IPS-NIHi11 (cell line): ENCODE measurements around the gene STAT5A.
"Not testable (repeated sequence)": the region's sequence is repeated elsewhere in the genome, so short reads cannot be mapped to it uniquely, and the experiment has no call there.

Experiments
- DNase-seq: peaks from one replicate; pipeline ENCODE4 v3.0.0; 2012; ENCODE audit warnings: mixed read lengths, low spot score

STAT5A gene

GRCh38 chr17:42333053-42333452 is 44.8 kb downstream of the STAT5A start:
- no peak for DNase-seq

DNA sequence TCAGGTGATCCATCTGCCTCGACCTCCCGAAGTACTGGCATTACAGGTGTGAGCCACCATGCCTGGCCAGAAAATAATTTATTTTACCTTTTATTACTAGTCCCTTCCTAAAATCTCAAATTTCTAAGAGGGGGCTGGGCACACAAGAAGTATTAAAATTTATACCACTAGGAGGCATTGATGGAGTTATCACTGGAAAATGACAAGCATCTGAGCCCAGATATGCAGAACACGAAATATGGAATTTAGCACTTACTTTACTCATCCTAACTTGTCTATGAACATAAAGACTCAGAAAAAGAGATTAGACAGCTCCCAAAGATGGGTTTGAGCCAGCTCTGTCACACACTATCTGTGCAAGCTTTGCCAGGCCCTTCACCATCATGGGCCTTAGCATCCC is 46.4 kb downstream of the STAT5A start:
- DNase-seq = no peak

GRCh38 chr17:42337442-42337841 is 49.1 kb downstream of the STAT5A start:
- DNase-seq = no peak

GRCh38 chr17:42338427-42338985 is 50.2 kb downstream of the STAT5A start:
- no peak for DNase-seq

DNA sequence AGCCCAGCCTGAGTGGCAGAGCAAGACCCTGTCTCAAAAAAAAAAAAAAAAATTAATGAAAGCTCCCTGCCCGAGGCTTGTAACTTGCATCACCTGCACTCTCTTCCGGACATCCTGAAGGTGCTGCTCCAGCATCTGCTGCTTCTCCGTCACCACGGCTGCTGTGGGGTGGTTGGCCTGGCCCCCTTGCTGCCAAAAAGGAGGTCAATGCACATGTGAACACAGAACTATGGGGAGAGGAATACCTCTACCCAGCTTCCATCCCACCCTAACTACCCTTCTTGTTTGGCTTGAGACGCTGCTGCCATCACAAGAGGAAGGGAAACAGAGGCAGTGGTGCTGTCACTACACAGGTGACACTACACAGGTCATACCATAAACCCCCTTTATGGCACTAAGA is 50.9 kb downstream of the STAT5A start:
- no peak for DNase-seq

GRCh38 chr17:42340691-42341127 is 52.4 kb downstream of the STAT5A start:
- no peak for DNase-seq

DNA sequence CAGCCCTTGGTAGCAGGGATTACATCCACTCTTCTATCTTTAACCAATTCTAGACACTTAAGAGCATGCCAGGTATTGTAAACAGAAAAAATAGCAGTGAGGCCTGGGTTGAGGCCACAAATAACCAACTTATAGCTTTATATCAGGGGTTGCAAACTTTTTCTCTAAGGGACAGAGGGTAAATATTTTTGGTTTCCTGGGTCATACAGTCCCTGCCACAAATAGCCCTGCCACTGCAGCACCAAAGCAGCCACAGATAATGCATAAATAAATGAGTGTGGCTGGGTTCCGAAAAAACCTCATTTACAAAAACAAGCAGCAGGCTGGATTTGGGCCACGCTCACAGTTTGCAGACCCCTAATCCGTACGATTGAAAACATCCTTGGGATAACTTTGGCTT is 53.3 kb downstream of the STAT5A start:
- no peak for DNase-seq

DNA sequence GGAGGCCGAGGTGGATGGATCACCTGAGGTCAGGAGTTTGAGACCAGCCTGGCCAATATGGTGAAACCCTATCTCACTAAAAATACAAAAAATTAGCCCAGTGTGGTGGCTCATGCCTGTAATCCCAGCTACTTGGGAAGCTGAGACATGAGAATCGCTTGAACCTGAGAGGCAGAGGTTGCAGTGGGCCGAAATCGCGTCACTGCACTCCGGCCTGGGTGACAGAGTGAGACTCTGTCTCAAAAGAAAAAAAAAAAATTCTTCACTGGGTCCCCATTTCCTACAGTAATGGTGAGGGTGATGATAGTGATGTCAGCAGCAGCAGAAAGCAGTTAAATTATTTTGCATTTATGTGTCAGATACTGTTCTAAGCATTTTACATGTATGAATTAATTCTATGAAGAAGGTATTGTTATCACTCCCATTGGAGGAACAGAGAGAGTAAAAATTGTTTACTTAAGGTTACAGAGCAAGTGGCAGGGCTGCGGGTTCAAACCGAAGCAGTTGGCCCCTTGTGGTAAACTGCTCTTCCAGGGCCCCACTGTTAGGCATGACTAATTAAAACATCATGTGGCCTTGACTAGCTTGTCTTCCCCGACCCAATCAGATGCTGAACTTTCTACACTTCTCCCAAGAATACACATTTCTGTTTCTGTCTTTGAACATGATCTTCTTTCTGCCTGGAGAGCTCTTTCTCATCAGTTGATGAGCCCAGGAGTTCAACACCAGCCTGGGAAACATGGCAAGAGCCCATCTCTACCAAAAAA is 54.1 kb downstream of the STAT5A start:
- DNase-seq = no peak

DNA sequence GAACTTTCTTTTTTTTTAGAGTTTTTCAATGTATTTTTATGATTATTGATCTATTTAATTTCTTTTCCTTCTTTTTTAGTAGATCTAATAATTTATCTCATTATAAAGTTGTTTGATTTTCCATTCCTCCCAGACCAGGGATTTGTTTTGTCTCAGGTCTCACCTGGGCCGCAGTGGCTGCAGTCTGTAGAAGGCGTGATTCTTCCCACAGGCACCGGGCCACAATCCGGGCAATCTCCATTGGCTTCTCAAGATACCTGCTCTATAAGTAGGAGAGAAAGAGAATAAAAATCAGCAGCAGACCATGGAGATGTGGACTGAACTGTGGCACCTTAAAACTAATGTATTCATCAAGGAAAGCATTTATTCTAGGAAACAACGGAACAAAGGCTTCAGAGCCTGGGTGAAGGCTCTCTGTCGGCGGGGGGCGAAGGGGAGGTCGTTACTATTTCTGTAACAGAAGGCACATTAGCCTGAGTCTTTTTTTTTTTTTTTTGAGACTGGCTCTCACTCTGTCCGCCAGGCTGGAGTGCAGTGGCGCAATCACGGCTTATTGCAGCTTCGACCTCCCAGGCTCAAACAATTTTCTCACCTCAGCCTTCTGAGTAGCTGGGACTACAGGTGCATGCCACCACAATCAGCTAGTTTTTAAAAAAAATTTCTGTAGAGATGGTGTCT is 57.2 kb downstream of the STAT5A start:
- DNase-seq = no peak

- no peak for DNase-seq
Measured at GRCh38 chr17:42346481-42346880, 58.2 kb downstream of the STAT5A start.

GRCh38 chr17:42347198-42347597 is 58.9 kb downstream of the STAT5A start:
- DNase-seq = no peak

- DNase-seq = no peak
Measured at GRCh38 chr17:42347606-42348005, 59.3 kb downstream of the STAT5A start.

GRCh38 chr17:42348104-42348503 is 59.8 kb downstream of the STAT5A start:
- no peak for DNase-seq

- no peak for DNase-seq
Measured at GRCh38 chr17:42354956-42355843, 66.9 kb downstream of the STAT5A start.

- no peak for DNase-seq
Measured at GRCh38 chr17:42358434-42358833, 70.1 kb downstream of the STAT5A start.

GRCh38 chr17:42359133-42359532 is 70.8 kb downstream of the STAT5A start:
- DNase-seq = no peak

DNA sequence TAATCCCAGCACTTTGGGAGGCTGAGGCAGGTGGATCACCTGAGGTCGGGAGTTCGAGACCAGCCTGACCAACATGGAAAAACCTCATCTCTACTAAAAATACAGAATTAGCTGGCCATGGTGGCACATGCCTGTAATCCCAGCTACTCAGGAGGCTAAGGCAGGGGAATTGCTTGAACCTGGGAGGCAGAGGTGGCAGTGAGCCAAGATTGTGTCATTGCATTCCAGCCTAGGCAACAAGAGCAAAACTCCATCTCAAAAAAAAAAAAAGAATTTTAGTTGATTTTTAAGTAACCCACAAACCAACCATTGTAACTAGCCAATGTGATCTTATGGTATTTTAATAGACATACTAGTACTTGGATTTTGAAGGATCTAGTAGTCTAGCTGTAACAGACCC is 72.1 kb downstream of the STAT5A start:
- DNase-seq = not testable (repeated sequence)
